Lower leg skin (tissue), 4 donors: ENCODE measurements around the gene AMMECR1L. TPM values are rescaled to one million over a fixed set of nuclear protein-coding genes. Genes with fewer than 3 reads are reported as not detected.
"Not testable (repeated sequence)": the region's sequence is repeated elsewhere in the genome, so short reads cannot be mapped to it uniquely, and the experiment has no call there.

Source experiments
- DNase-seq, 2 donors: peaks; one replicate each; pipeline ENCODE4 v3.0.0-alpha.2; 2019; ENCODE audit warnings: low spot score in 2 of 2
- H3K4me3 ChIP-seq: fragments of 200-600 bp; sonication (generic); 2 replicates; pipeline ENCODE4 v1.5.1; 2017; ENCODE audit warnings: mild to moderate bottlenecking, low read depth; ENCODE audit not compliant: poor library complexity, severe bottlenecking
- CTCF ChIP-seq, 3 donors: fragments of 450-650 bp; IDR thresholded peaks; one replicate each; pipeline ENCODE4 v1.5.1; 2016; ENCODE audit warnings: antibody characterized with exemption in 3 of 3, mild to moderate bottlenecking in 3 of 3, moderate library complexity in 2 of 3
- POLR2A ChIP-seq, 2 donors: fragments of 450-650 bp; IDR thresholded peaks; one replicate each; pipeline ENCODE4 v1.6.1; 2016 to 2017; ENCODE audit warnings: antibody characterized with exemption in 2 of 2, mild to moderate bottlenecking in 1 of 2, moderate library complexity in 1 of 2
- WGBS, 2 donors: methylation state at CpG; one replicate each; pipeline ENCODE4 v1.1.5; 2018; 5-methylcytosine and 5-hydroxymethylcytosine counted together
- intact Hi-C: fragments of 100-400 bp; cut with DNase I; formaldehyde crosslinking; loops from one replicate; pipeline ENCODE4 v1.15.0; 2023; ENCODE audit warnings: low total_unique reads
- total RNA-seq, 4 donors: library from RNA; depleted of rRNA; stranded (reverse); fragments of >200 nt; gene quantifications; one replicate each; pipeline ENCODE4 v1.1.0, GENCODE V29; 2016

The AMMECR1L gene
- total RNA-seq, 4 donors from 2014 or later = 12.9 to 16.2 (median 13.6) TPM

GRCh38 chr2:127820080-127820668 lies 65.6 kb downstream of the AMMECR1L start:
- no peak for DNase-seq
- H3K4me3 ChIP-seq = no peak overlapping the region
- intact Hi-C loops = no loop called here
- TF ChIP-seq POLR2A (IDR thresholded peaks at IDR 0.05) (no peak), CTCF (IDR thresholded peaks at IDR 0.05) (no peak)
- 80 to 83% methylated on average over 6 of the region's 6 CpGs for WGBS, 2 donors

GRCh38 chr2:127818794-127819425 lies 66.8 kb downstream of the AMMECR1L start:
- no peak overlapping the region for H3K4me3 ChIP-seq
- TF ChIP-seq POLR2A (IDR thresholded peaks at IDR 0.05) (no peak), CTCF (IDR thresholded peaks at IDR 0.05) (no peak)
- no peak for DNase-seq
- WGBS, 2 donors = 86 to 88% methylated on average over 8 of the region's 8 CpGs
- intact Hi-C loops = no loop called here

- intact Hi-C loops = no loop called here
- WGBS, 2 donors = 81 to 86% methylated on average over 5 of the region's 5 CpGs
- no peak for TF ChIP-seq CTCF (IDR thresholded peaks at IDR 0.05)
- TF ChIP-seq POLR2A (IDR thresholded peaks at IDR 0.05) = no peak
- no peak overlapping the region for H3K4me3 ChIP-seq
- no peak for DNase-seq
Observed at GRCh38 chr2:127818241-127818640, 67.5 kb downstream of the AMMECR1L start.

- intact Hi-C loops = no loop called here
- WGBS, 2 donors = 89 to 90% methylated on average over 1 of the region's 1 CpG
- TF ChIP-seq CTCF (IDR thresholded peaks at IDR 0.05) = no peak
- H3K4me3 ChIP-seq = no peak overlapping the region
- no peak for DNase-seq
Observed at GRCh38 chr2:127814677-127815076, 71.1 kb downstream of the AMMECR1L start.

GRCh38 chr2:127812441-127812840 lies 73.3 kb downstream of the AMMECR1L start:
- WGBS, 2 donors = 91 to 95% methylated on average over 3 of the region's 3 CpGs
- DNase-seq, intact Hi-C loops, H3K4me3 ChIP-seq: not testable (repeated sequence)

Other genes starting within 250 kb of the AMMECR1L start
- gene GPR17, start 239.8 kb downstream of the AMMECR1L start, total RNA-seq = under 1 TPM in 1 of 4 donors, not detected in 3; 0.88 TPM
- 10 to 100 TPM in 2 of 4 donors, 1 to 10 TPM in 2; 7.5 to 19.4 (median 11.4) TPM for gene LIMS2, start 210.4 kb downstream of the AMMECR1L start, total RNA-seq
- gene SFT2D3, start 184.5 kb downstream of the AMMECR1L start, total RNA-seq = 10 to 100 TPM in 3 of 4 donors, 1 to 10 TPM in 1; 9.7 to 16.3 (median 13.7) TPM
- gene WDR33, start 74.8 kb downstream of the AMMECR1L start, total RNA-seq = 10 to 100 TPM; 31.6 to 44.8 (median 32.5) TPM
- gene POLR2D, start 27.8 kb downstream of the AMMECR1L start, total RNA-seq = 10 to 100 TPM in 2 of 4 donors, 1 to 10 TPM in 2; 9.4 to 15.3 (median 10.7) TPM
- gene SAP130, start 142.1 kb upstream of the AMMECR1L start, total RNA-seq = 10 to 100 TPM in 3 of 4 donors, 1 to 10 TPM in 1; 8.9 to 44.0 (median 11.7) TPM
- gene UGGT1, start 205.2 kb upstream of the AMMECR1L start, total RNA-seq = 10 to 100 TPM; 17.8 to 57.2 (median 27.2) TPM